HUDEP-2 (cell line): ENCODE results near the gene KCNJ10.

Experiments used
- DNase-seq, 76 experiments: peaks; one replicate each; lab custom pipeline; 2025; ENCODE audit not compliant: unreplicated experiment in 76 of 76; lab: John Stamatoyannopoulos, UW

Gene KCNJ10

DNA sequence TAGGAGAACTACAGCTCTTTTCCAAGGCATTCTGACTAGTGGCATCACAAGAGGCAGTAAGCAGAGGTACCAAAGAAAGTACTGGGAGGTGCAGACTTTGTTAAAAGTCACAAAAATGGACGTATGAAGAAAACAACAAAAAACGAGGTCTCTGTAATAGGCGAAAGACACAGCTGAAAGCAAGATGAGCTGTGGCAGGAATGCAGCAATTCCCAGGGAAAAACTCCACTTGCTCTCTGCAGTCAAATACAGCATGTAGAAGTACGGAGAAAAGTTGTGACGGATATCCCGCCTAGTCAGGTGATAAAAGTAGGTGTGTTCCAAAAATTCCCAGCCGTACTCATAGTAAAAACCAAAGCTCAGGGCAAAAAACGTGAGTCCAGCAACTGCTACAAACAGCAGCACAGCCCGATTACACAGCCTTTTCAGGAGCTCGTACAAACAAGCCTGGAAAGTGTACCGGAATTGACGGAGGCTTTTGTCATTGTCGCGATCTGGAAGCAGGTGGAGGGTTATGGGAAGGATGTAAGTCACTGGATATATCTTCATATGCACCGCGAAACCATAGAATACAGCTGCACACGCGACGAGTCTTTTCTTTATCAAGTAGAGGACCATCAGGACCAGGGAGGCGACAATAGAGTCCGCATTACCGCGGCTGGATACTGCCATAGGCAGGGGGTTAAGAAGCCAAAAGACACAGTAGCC is 39.1 kb downstream of the KCNJ10 start:
- DNase-seq = peak in 6 of 76 experiments; percentile 23 to 32 (median 28)

GRCh38 chr1:160028426-160028825 is 41.5 kb downstream of the KCNJ10 start:
- no peak for DNase-seq

- no peak for DNase-seq
Measured at GRCh38 chr1:160025314-160025713, 44.6 kb downstream of the KCNJ10 start.

GRCh38 chr1:160024195-160024905 is 45.6 kb downstream of the KCNJ10 start:
- no peak for DNase-seq

- peak in 1 of 76 experiments; percentile 2 for DNase-seq
Measured at GRCh38 chr1:160022330-160023310, 47.3 kb downstream of the KCNJ10 start.

- no peak for DNase-seq
Measured at GRCh38 chr1:160021376-160022074, 48.4 kb downstream of the KCNJ10 start.

DNA sequence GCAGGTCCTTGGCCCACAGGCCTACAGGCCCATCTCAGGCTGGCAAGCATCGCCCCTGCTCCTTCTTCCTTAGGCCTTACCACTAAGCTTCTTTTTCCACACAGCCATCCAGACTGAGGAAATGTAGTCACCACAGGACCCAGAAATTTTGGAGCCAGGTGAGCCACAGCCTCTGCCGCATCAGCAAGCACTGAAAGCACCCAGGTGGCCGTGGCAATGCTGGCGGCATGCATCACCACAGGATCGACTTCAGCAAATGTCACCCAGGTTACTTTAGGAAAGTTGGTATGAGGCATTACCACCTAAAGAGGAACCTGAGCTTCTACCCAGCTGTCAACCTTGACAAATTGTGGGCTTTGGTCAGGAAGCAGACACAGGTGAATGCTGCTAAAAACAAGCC is 49.8 kb downstream of the KCNJ10 start:
- DNase-seq = no peak

DNA sequence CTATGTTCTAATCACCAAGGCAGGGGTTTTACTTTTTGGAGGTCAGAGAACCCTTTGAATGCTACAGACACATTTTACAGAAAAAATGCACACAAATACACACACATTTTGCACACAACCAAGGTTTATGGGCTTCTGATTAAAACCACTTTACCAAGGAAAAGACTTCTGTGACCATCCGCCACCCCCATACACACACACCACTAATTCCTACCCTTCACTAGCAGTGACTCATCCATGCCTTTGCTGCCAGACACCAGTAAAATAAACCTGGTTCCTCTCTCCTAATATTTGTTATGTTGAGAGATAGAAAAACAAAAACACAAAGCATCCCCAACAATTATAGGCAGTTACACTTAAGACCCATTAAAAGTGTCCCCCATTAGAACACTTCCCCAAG is 51.1 kb downstream of the KCNJ10 start:
- no peak for DNase-seq

GRCh38 chr1:160018347-160018746 is 51.6 kb downstream of the KCNJ10 start:
- DNase-seq = no peak

- DNase-seq = no peak
Measured at GRCh38 chr1:160017592-160017991, 52.4 kb downstream of the KCNJ10 start.

- DNase-seq = no peak
Measured at GRCh38 chr1:160011781-160012180, 58.2 kb downstream of the KCNJ10 start.

- no peak for DNase-seq
Measured at GRCh38 chr1:160009801-160010200, 60.2 kb downstream of the KCNJ10 start.

DNA sequence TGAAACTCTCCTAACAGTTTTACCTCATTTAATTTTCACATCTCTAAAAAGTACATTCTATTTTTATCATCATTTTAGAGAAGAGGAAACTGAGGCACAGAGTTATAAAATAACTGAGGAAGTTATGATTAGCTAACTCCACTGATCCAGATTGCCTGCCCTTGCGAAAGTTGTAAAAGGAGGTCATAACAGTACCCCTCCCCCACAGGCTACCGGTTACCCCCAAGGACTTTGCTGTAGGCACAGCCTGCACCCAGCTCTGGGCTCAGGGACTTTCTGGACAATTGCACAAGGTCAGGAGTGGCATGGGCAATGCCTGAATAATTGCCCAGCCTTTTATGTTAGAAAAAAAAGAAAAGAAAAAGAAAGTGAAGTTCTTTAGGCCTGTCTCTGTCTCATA is 60.9 kb downstream of the KCNJ10 start:
- no peak for DNase-seq

GRCh38 chr1:160007577-160008200 is 62.3 kb downstream of the KCNJ10 start:
- peak in 15 of 76 experiments; percentile 3 to 50 (median 19) for DNase-seq

GRCh38 chr1:160006312-160006940 is 63.5 kb downstream of the KCNJ10 start:
- DNase-seq = peak in 64 of 76 experiments; percentile 5 to 76 (median 48)

DNA sequence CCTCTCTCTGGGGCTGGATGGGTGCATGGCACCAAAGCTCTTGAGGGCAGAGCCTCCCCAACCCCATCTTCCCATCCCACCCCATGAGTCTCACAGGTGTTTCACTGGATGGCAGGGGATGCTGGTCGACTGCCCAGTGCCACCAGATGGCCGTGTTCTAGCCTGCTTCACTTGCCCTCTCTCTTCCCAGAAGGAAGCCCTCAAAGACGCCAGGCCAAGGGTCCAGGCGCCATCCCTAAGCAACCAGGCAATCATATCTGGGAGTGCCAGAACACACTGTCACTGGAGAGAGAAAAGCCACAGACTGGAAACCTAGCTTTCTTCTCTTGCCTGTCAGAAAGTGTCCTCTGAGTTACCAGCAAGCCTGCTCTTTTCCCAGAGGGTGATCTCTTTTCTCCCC is 64.9 kb downstream of the KCNJ10 start:
- no peak for DNase-seq

GRCh38 chr1:160004425-160004824 is 65.5 kb downstream of the KCNJ10 start:
- no peak for DNase-seq

- DNase-seq = no peak
Measured at GRCh38 chr1:160004001-160004400, 66.0 kb downstream of the KCNJ10 start.

DNA sequence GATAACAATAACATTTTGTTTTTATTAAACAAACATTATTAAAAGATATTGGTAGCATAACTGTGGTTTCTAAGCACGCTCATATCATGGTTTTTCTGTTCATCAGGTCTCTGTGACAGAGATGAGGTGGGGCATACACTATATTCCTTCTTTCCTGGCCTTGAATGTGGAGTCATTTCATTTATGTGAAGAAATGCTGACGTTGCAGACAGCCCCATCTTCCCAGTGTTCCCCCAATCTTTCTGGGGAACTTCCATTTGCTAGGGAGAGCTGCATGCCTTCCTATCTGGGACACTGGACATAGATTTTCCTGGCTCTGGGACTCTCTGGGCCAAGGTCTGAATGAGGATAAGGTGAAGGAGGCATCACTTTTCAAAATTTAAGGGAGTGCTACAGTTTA is 68.5 kb downstream of the KCNJ10 start:
- no peak for DNase-seq

- DNase-seq = no peak
Measured at GRCh38 chr1:159999204-159999603, 70.8 kb downstream of the KCNJ10 start.
